Suppressor macrophage treated with lipopolysaccharide for 4 hours (primary cell): Measurements from ENCODE around the gene SPATS2.
"Not testable (repeated sequence)": the region's sequence is repeated elsewhere in the genome, so short reads cannot be mapped to it uniquely, and the experiment has no call there.

ENCODE experiments used
- DNase-seq: peaks from one replicate; pipeline ENCODE4 v3.0.0-alpha.2; 2020

Gene SPATS2

GRCh38 chr12:49367381-49368239 is at the start of gene SPATS2:
Gene SPATS2, plus strand, starts transcription at chr12:49367462. Its CDS starts 93,551 bp downstream, at chr12:49461013.
- no peak for DNase-seq

GRCh38 chr12:49320411-49321103 is 46.7 kb upstream of the SPATS2 start:
- not testable (repeated sequence) for DNase-seq

GRCh38 chr12:49322367-49322707 is 44.9 kb upstream of the SPATS2 start:
- no peak for DNase-seq

GRCh38 chr12:49322708-49323523 is 44.3 kb upstream of the SPATS2 start, which contains the start of gene TROAP:
Gene TROAP, plus strand, starts transcription at chr12:49323255. Its CDS starts 354 bp downstream, at chr12:49323609.
- peak; percentile 99 for DNase-seq

- DNase-seq = no peak
Observed at GRCh38 chr12:49323524-49324097, 43.7 kb upstream of the SPATS2 start.

GRCh38 chr12:49325606-49326005 is 41.7 kb upstream of the SPATS2 start:
- DNase-seq = no peak

GRCh38 chr12:49327368-49327767 is 39.9 kb upstream of the SPATS2 start:
- no peak for DNase-seq

GRCh38 chr12:49327887-49328286 is 39.4 kb upstream of the SPATS2 start:
- DNase-seq = no peak

GRCh38 chr12:49328816-49329215 is 38.4 kb upstream of the SPATS2 start:
- no peak for DNase-seq

GRCh38 chr12:49330032-49330619 is 37.1 kb upstream of the SPATS2 start:
- DNase-seq = no peak

GRCh38 chr12:49330631-49331379 is 36.5 kb upstream of the SPATS2 start:
- DNase-seq = no peak

GRCh38 chr12:49331380-49332222 is 35.7 kb upstream of the SPATS2 start:
- peak; percentile 65 for DNase-seq

GRCh38 chr12:49332441-49332861 is 34.8 kb upstream of the SPATS2 start:
- no peak for DNase-seq

GRCh38 chr12:49332891-49333371 is 34.3 kb upstream of the SPATS2 start:
- no peak for DNase-seq

GRCh38 chr12:49333778-49334177 is 33.5 kb upstream of the SPATS2 start:
- not testable (repeated sequence) for DNase-seq

GRCh38 chr12:49334226-49334625 is 33.0 kb upstream of the SPATS2 start:
- no peak for DNase-seq

- DNase-seq = no peak
Observed at GRCh38 chr12:49334681-49335080, 32.6 kb upstream of the SPATS2 start.

- DNase-seq = no peak
Observed at GRCh38 chr12:49335118-49335954, 31.9 kb upstream of the SPATS2 start.

- no peak for DNase-seq
Observed at GRCh38 chr12:49335955-49336644, 31.2 kb upstream of the SPATS2 start.
